Fibroblast of villous mesenchyme (primary cell): ENCODE results near the gene KIF6. TPM values are rescaled to one million over a fixed set of nuclear protein-coding genes. Genes with fewer than 3 reads are reported as not detected.

Experiments used
- DNase-seq: peaks from one replicate; pipeline ENCODE4 v3.0.0-alpha.2; 2010; ENCODE audit warnings: low read depth
- H3K4me3 ChIP-seq: 2 replicates; pipeline ENCODE4 v1.5.1; 2011; ENCODE audit warnings: low read depth, mild to moderate bottlenecking, low read length
- CTCF ChIP-seq: IDR thresholded peaks from 2 replicates; pipeline ENCODE4 v1.5.1; 2012; ENCODE audit warnings: low read depth, mild to moderate bottlenecking, low read length; ENCODE audit not compliant: insufficient read depth
- total RNA-seq: library from RNA; depleted of rRNA; stranded (reverse); fragments of >200 nt; gene quantifications from 2 replicates; pipeline ENCODE4 v1.2.3, GENCODE V29; 2012

The KIF6 gene
- total RNA-seq, 1 donor: 0.43 TPM

GRCh38 chr6:39388606-39389483 is 336.4 kb downstream of the KIF6 start:
- no peak for DNase-seq
- H3K4me3 ChIP-seq: no peak overlapping the region
- no peak for TF ChIP-seq CTCF

- H3K4me3 ChIP-seq: no peak overlapping the region
- TF ChIP-seq CTCF: no peak
- no peak for DNase-seq
Measured at GRCh38 chr6:39387785-39388184, 337.4 kb downstream of the KIF6 start.

- no peak for DNase-seq
Measured at GRCh38 chr6:39386487-39386886, 338.7 kb downstream of the KIF6 start.

GRCh38 chr6:39381550-39382140 is 343.6 kb downstream of the KIF6 start:
- no peak overlapping the region for H3K4me3 ChIP-seq
- no peak for DNase-seq
- TF ChIP-seq CTCF: no peak

More at GRCh38 chr6:39386487-39386886, 338.7 kb downstream of the KIF6 start:
- no peak for TF ChIP-seq CTCF
- no peak overlapping the region for H3K4me3 ChIP-seq

GRCh38 chr6:39380837-39381549 is 344.2 kb downstream of the KIF6 start:
- H3K4me3 ChIP-seq: no peak overlapping the region
- TF ChIP-seq CTCF: no peak
- DNase-seq: no peak

- DNase-seq: no peak
- TF ChIP-seq CTCF: no peak
- H3K4me3 ChIP-seq: no peak overlapping the region
Measured at GRCh38 chr6:39378960-39379425, 346.2 kb downstream of the KIF6 start.
